ENCODE data around the gene MIEF1. TPM values are rescaled to one million over a fixed set of nuclear protein-coding genes. Genes with fewer than 3 reads are reported as not detected.

MIEF1 gene
- total and polyA plus RNA-seq, 8 donors = 5.1 to 47.3 (median 16.2) TPM

- Histone ChIP-seq H3K36me3 (peaks cover 0 to 14% (median 2%) of the 10 kb centered on the region in 4 donors), H3K9me3 (no peaks in the 10 kb centered on the region), H3K27me3 (no peaks in the 10 kb centered on the region), H3K4me1 (peaks cover 10 to 45% (median 25%) of the 10 kb centered on the region in 4 donors), H3K27ac (peak overlapping the region in 1 of 5 donors; percentile 0), H3K4me3 (no peak overlapping the region)
- 46 to 61% (median 53%) methylated on average over 4 of the region's 4 CpGs for WGBS, 5 donors
- TF ChIP-seq POLR2AphosphoS5 (IDR thresholded peaks at IDR 0.05) (no peak), POLR2A (IDR thresholded peaks at IDR 0.05) (no peak), EP300 (IDR thresholded peaks at IDR 0.05) (no peak)
- TF ChIP-seq, protein P1, sequence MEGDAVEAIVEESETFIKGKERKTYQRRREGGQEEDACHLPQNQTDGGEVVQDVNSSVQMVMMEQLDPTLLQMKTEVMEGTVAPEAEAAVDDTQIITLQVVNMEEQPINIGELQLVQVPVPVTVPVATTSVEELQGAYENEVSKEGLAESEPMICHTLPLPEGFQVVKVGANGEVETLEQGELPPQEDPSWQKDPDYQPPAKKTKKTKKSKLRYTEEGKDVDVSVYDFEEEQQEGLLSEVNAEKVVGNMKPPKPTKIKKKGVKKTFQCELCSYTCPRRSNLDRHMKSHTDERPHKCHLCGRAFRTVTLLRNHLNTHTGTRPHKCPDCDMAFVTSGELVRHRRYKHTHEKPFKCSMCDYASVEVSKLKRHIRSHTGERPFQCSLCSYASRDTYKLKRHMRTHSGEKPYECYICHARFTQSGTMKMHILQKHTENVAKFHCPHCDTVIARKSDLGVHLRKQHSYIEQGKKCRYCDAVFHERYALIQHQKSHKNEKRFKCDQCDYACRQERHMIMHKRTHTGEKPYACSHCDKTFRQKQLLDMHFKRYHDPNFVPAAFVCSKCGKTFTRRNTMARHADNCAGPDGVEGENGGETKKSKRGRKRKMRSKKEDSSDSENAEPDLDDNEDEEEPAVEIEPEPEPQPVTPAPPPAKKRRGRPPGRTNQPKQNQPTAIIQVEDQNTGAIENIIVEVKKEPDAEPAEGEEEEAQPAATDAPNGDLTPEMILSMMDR (IDR thresholded peaks at IDR 0.05) = no peak
- intact Hi-C loops (cut with DNase I; ENCODE audit: low total_unique reads) = no loop called here
- no peak for DNase-seq
Measured at GRCh38 chr22:39493759-39494158, 8.3 kb upstream of the MIEF1 start.

DNA sequence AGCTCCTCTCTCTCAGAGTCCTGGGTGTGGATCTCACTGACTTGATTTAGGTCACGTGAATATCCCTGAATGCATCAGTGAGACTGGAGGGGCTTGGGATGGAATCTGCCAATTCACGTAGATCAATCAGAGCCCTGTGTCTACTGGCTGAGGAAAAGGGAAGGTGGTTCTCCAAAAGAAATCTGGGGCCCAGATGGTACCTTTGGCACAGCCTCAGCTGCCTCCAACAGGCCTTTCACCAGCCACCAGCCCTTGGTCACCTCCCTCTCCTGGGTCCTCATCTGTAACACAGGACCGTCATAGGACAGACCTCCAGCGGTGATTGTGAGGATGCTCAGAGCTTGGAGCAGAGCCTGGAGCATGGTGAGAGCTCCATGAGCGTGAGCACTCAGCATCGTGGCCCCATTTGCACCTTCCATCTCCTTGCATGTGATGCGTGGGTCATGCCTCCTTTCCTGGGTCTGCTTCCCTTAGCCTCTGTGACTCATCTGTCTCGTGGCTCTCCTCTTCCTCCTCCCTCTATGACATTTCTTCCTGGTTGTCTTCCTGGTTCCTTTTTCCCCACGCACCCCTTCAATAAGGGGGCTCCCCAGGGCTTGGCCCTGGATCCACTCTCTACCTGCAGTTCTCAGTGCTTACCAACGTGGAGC, 7.5 kb upstream of the MIEF1 start:
- peaks cover 0 to 9% (median 0%) of the 10 kb centered on the region in 4 donors for H3K36me3 ChIP-seq
- H3K4me3 ChIP-seq = no peak overlapping the region
- peaks cover 11 to 43% (median 23%) of the 10 kb centered on the region in 4 donors for H3K4me1 ChIP-seq
- TF ChIP-seq, protein P1 (IDR thresholded peaks at IDR 0.05) = no peak
- TF ChIP-seq POLR2A (IDR thresholded peaks at IDR 0.05) (no peak), EP300 (IDR thresholded peaks at IDR 0.05) (no peak), POLR2AphosphoS5 (IDR thresholded peaks at IDR 0.05) (no peak)
- no peak for DNase-seq
- intact Hi-C loops (cut with DNase I; ENCODE audit: low total_unique reads) = no loop called here
- WGBS, 5 donors = 73 to 82% (median 77%) methylated on average over 10 of the region's 10 CpGs
- peak overlapping the region in 1 of 5 donors; percentile 0 for H3K27ac ChIP-seq
- H3K27me3 ChIP-seq = no peaks in the 10 kb centered on the region
- no peaks in the 10 kb centered on the region for H3K9me3 ChIP-seq

DNA sequence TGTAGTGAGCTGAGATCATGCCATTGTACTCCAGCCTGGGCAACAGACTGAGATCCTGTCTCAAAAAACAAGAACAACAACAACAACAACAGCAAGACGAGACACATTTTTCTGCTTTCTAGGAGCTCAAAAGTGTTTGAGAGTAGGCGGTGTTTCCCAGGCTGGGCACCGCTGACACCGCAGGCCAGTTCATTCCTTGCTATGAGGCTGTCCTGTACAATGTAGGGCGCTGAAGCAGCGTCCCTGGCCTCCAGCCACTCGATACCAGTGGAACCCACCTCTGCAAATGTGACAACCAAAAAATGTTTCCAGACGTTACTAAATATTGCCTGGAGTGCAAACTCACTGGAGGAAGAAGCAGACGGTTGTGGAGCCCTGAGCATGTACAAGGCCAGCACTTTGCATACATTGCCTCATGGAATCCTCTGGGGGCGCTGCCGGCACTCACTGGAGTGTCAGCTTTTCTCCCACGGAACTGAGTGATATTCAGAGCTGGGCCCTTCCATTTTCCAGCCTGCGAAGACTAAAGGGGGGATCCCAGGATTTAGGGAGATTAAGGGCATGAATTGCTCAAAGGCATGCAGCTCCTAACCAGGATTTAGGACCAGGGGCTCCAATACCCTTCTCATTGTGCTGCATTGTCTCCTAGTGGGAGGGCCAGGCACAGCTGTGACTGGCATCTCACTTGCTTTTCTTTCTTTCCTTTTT, 5.8 kb upstream of the MIEF1 start:
- Histone ChIP-seq H3K4me1 (peaks cover 19 to 43% (median 28%) of the 10 kb centered on the region in 4 donors), H3K27ac (peak overlapping the region; percentile 14 to 60 (median 49)), H3K36me3 (peaks cover 0 to 3% (median 0%) of the 10 kb centered on the region in 4 donors), H3K9me3 (no peaks in the 10 kb centered on the region), H3K27me3 (no peaks in the 10 kb centered on the region), H3K4me3 (no peak overlapping the region)
- intact Hi-C loops (cut with DNase I; ENCODE audit: low total_unique reads) = no loop called here
- peak; percentile 83 to 91 for DNase-seq
- WGBS, 5 donors = 40 to 41% (median 40%) methylated on average over 13 of the region's 13 CpGs
- TF ChIP-seq POLR2AphosphoS5 (IDR thresholded peaks at IDR 0.05) (no peak), POLR2A (IDR thresholded peaks at IDR 0.05) (no peak), EP300 (IDR thresholded peaks at IDR 0.05) (no peak)
- TF ChIP-seq, protein P1 (IDR thresholded peaks at IDR 0.05) = peak in 5 of 7 experiments; percentile 61 to 76 (median 74)

- Histone ChIP-seq H3K4me1 (peaks cover 27 to 50% (median 35%) of the 10 kb centered on the region in 4 donors), H3K27me3 (no peaks in the 10 kb centered on the region), H3K4me3 (no peak overlapping the region), H3K9me3 (no peaks in the 10 kb centered on the region), H3K27ac (no peak overlapping the region), H3K36me3 (no peaks in the 10 kb centered on the region)
- intact Hi-C loops (cut with DNase I; ENCODE audit: low total_unique reads) = no loop called here
- WGBS, 5 donors = 73 to 86% (median 78%) methylated on average over 8 of the region's 8 CpGs
- DNase-seq = no peak
- TF ChIP-seq, protein P1 (IDR thresholded peaks at IDR 0.05) = no peak
- TF ChIP-seq POLR2AphosphoS5 (IDR thresholded peaks at IDR 0.05) (no peak), POLR2A (IDR thresholded peaks at IDR 0.05) (no peak)
Measured at GRCh38 chr22:39497429-39497828, 4.7 kb upstream of the MIEF1 start.

Measured in stomach (tissue), 9 donors.